ENCODE data around the gene SLC25A23. TPM values are rescaled to one million over a fixed set of nuclear protein-coding genes. Genes with fewer than 3 reads are reported as not detected.

SLC25A23 gene
- total RNA-seq, 1 experiment from 2014 or later, result 73.5 TPM

DNA sequence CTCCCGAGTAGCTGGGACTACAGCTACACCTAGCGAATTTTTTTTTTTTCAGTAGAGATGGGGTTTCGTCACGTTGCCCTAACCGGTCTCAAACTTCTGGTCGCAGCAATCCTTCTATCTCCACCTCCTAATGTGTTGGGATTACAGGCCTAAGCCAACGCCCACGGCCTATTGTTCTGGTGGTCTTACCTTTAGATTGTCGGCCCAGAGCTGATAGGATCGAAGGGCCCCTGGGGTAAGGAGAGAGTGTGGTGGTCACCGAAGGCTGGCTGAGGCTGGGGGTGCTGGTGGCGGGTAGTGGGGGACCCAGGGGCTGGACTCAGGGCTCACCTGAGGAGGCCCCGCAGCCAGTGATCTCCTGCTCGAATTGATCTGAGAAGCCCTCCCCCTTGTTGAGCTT lies 11.5 kb upstream of the SLC25A23 start:
- CTCF ChIA-PET, result no interaction called here
- no peaks in the 10 kb centered on the region for H3K27me3 Mint-ChIP-seq (ENCODE audit: insufficient read depth, unreplicated experiment)
- H3K36me3 ChIP-seq (ENCODE audit: control insufficient read depth, insufficient read depth, low read length), result peaks cover 4% of the 10 kb centered on the region
- POLR2A ChIA-PET, result interaction anchor here (0.8 kb wide), 1 partner anchor 68 kb away, joined by 7 read pairs; no protein-coding TSS in a partner anchor
- H3K4me1 ChIP-seq, result peaks cover 14% of the 10 kb centered on the region
- peaks cover 52% of the 10 kb centered on the region for H3K36me3 Mint-ChIP-seq (ENCODE audit: insufficient read depth, unreplicated experiment)
- H3K4me3 Mint-ChIP-seq (ENCODE audit: unreplicated experiment), result no peak overlapping the region
- H3K9me3 Mint-ChIP-seq (ENCODE audit: unreplicated experiment), result no peaks in the 10 kb centered on the region
- intact Hi-C loops (cut with micrococcal nuclease; ENCODE audit: unreplicated experiment), result no loop called here
- H3K27me3 ChIP-seq (replicated peaks; ENCODE audit: control insufficient read depth, insufficient read depth, low read length), result no peaks in the 10 kb centered on the region
- no peak overlapping the region for H3K4me3 ChIP-seq (ENCODE audit: low read depth, low read length)
- H3K27ac Mint-ChIP-seq (ENCODE audit: unreplicated experiment), result no peak overlapping the region
- no TSS peak for BruUV-seq (replicated peaks)
- no peak for TF ChIP-seq CTCF (IDR thresholded peaks at IDR 0.05; ENCODE audit: insufficient read depth in 1 of 2, low read depth in 1 of 2, low read length in 1 of 2, severe bottlenecking in 1 of 2, unreplicated experiment in 1 of 2)
- H3K9me3 ChIP-seq, result no peaks in the 10 kb centered on the region
- DNase-seq, result no peak
- peaks cover 9% of the 10 kb centered on the region for H3K4me1 Mint-ChIP-seq (ENCODE audit: low read depth, unreplicated experiment)

DNA sequence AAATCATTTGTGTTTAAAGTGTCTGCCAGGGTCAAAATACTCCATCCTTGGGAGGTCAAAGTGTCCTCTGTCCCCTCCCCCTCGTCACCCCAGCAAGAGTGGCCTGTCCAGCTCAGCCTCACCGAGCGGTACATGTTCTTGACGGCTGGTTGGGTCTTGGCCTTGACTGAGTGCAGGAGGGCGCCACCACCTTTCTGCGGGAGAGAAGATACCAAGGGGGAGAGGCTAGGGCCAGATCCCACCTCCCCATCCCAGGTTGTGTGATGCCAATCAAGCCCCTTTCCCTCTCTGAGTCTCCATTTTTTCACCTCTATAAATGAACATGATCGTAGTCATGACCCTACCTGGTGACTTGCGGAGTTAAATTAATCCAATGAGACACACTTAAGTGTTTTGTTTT lies 10.6 kb upstream of the SLC25A23 start:
- CTCF ChIA-PET, result no interaction called here

GRCh38 chr19:6467384-6467783 lies 7.8 kb upstream of the SLC25A23 start:
- Mint-ChIP-seq H3K9me3 (ENCODE audit: unreplicated experiment) (no peaks in the 10 kb centered on the region), H3K36me3 (ENCODE audit: insufficient read depth, unreplicated experiment) (peaks cover 57% of the 10 kb centered on the region), H3K4me1 (ENCODE audit: low read depth, unreplicated experiment) (peaks cover 13% of the 10 kb centered on the region), H3K27ac (ENCODE audit: unreplicated experiment) (no peak overlapping the region), H3K27me3 (ENCODE audit: insufficient read depth, unreplicated experiment) (no peaks in the 10 kb centered on the region), H3K4me3 (ENCODE audit: unreplicated experiment) (no peak overlapping the region)
- CTCF ChIA-PET, result no interaction called here
- H3K27me3 ChIP-seq (replicated peaks; ENCODE audit: control insufficient read depth, insufficient read depth, low read length), result no peaks in the 10 kb centered on the region
- peaks cover 4% of the 10 kb centered on the region for H3K36me3 ChIP-seq (ENCODE audit: control insufficient read depth, insufficient read depth, low read length)
- intact Hi-C loops (cut with micrococcal nuclease; ENCODE audit: unreplicated experiment), result no loop called here
- POLR2A ChIA-PET, result interaction anchor here (1.5 kb wide), 1 partner anchor 9 kb away, joined by 6 read pairs; no protein-coding TSS in a partner anchor
- H3K9me3 ChIP-seq, result no peaks in the 10 kb centered on the region
- no peak overlapping the region for H3K4me3 ChIP-seq (ENCODE audit: low read depth, low read length)
- DNase-seq, result no peak
- BruUV-seq (replicated peaks), result no TSS peak
- no peak for TF ChIP-seq CTCF (IDR thresholded peaks at IDR 0.05; ENCODE audit: insufficient read depth in 1 of 2, low read depth in 1 of 2, low read length in 1 of 2, severe bottlenecking in 1 of 2, unreplicated experiment in 1 of 2)
- no peaks in the 10 kb centered on the region for H3K4me1 ChIP-seq

More for the DNA sequence above, 10.6 kb upstream of the SLC25A23 start:
- DNase-seq, result no peak
- H3K4me3 Mint-ChIP-seq (ENCODE audit: unreplicated experiment), result no peak overlapping the region
- intact Hi-C loops (cut with micrococcal nuclease; ENCODE audit: unreplicated experiment), result no loop called here
- no peak overlapping the region for H3K27ac Mint-ChIP-seq (ENCODE audit: unreplicated experiment)
- peaks cover 4% of the 10 kb centered on the region for H3K36me3 ChIP-seq (ENCODE audit: control insufficient read depth, insufficient read depth, low read length)
- TF ChIP-seq CTCF (IDR thresholded peaks at IDR 0.05; ENCODE audit: insufficient read depth in 1 of 2, low read depth in 1 of 2, low read length in 1 of 2, severe bottlenecking in 1 of 2, unreplicated experiment in 1 of 2), result no peak
- no peaks in the 10 kb centered on the region for H3K27me3 ChIP-seq (replicated peaks; ENCODE audit: control insufficient read depth, insufficient read depth, low read length)
- H3K4me1 Mint-ChIP-seq (ENCODE audit: low read depth, unreplicated experiment), result peaks cover 16% of the 10 kb centered on the region
- H3K4me3 ChIP-seq (ENCODE audit: low read depth, low read length), result no peak overlapping the region
- H3K4me1 ChIP-seq, result peaks cover 14% of the 10 kb centered on the region
- BruUV-seq (replicated peaks), result no TSS peak
- no peaks in the 10 kb centered on the region for H3K27me3 Mint-ChIP-seq (ENCODE audit: insufficient read depth, unreplicated experiment)
- POLR2A ChIA-PET, result no interaction called here
- no peaks in the 10 kb centered on the region for H3K9me3 Mint-ChIP-seq (ENCODE audit: unreplicated experiment)
- H3K9me3 ChIP-seq, result no peaks in the 10 kb centered on the region
- peaks cover 52% of the 10 kb centered on the region for H3K36me3 Mint-ChIP-seq (ENCODE audit: insufficient read depth, unreplicated experiment)

Data from Caco-2 (cell line).